Stimulated activated CD4-positive, alpha-beta T cell treated with anti-CD3 and anti-CD28 coated beads, Interleukin-1b, Interleukin-23, amount 100 ng/mL, for 1 hour (primary cell): Measurements from ENCODE around the gene ATP2C2.

Experiments
- DNase-seq, 2 donors: peaks; one replicate each; pipeline ENCODE4 v3.0.0-alpha.2; 2020; ENCODE audit warnings: low read depth in 2 of 2

ATP2C2 gene

GRCh38 chr16:84471316-84471715, 103.0 kb downstream of the ATP2C2 start:
- no peak for DNase-seq

GRCh38 chr16:84471966-84472365, 103.6 kb downstream of the ATP2C2 start:
- no peak for DNase-seq

- no peak for DNase-seq
Observed at GRCh38 chr16:84475643-84476240, 107.4 kb downstream of the ATP2C2 start.

GRCh38 chr16:84476401-84476800, 108.1 kb downstream of the ATP2C2 start:
- no peak for DNase-seq

- no peak for DNase-seq
Observed at GRCh38 chr16:84477661-84478060, 109.3 kb downstream of the ATP2C2 start.

- no peak for DNase-seq
Observed at GRCh38 chr16:84478172-84478947, 110.0 kb downstream of the ATP2C2 start.

GRCh38 chr16:84479716-84480450, 111.5 kb downstream of the ATP2C2 start:
- DNase-seq, result no peak

GRCh38 chr16:84481051-84481735, 112.9 kb downstream of the ATP2C2 start:
- DNase-seq, result no peak

GRCh38 chr16:84482001-84482891, 113.9 kb downstream of the ATP2C2 start:
- DNase-seq, result no peak

GRCh38 chr16:84482951-84483881, 114.9 kb downstream of the ATP2C2 start:
- DNase-seq, result no peak

GRCh38 chr16:84483882-84484565, 115.7 kb downstream of the ATP2C2 start:
- DNase-seq, result no peak

- no peak for DNase-seq
Observed at GRCh38 chr16:84484579-84485254, 116.4 kb downstream of the ATP2C2 start.

- no peak for DNase-seq
Observed at GRCh38 chr16:84485255-84486010, 117.1 kb downstream of the ATP2C2 start.

GRCh38 chr16:84486126-84486525, 117.8 kb downstream of the ATP2C2 start:
- no peak for DNase-seq

GRCh38 chr16:84486551-84487235, 118.4 kb downstream of the ATP2C2 start:
- no peak for DNase-seq

- no peak for DNase-seq
Observed at GRCh38 chr16:84487358-84487757, 119.0 kb downstream of the ATP2C2 start.

GRCh38 chr16:84489131-84489530, 120.8 kb downstream of the ATP2C2 start:
- no peak for DNase-seq

- DNase-seq, result no peak
Observed at GRCh38 chr16:84495506-84495905, 127.2 kb downstream of the ATP2C2 start.
